ENCODE data around the gene ZNHIT3.
"Not testable (repeated sequence)": the region's sequence is repeated elsewhere in the genome, so short reads cannot be mapped to it uniquely, and the experiment has no call there.

The ZNHIT3 gene

GRCh38 chr17:36506831-36507230 lies 20.4 kb downstream of the ZNHIT3 start:
- H3K4me3 ChIP-seq (ENCODE audit: low read length): no peak overlapping the region
- TF ChIP-seq, protein P1, sequence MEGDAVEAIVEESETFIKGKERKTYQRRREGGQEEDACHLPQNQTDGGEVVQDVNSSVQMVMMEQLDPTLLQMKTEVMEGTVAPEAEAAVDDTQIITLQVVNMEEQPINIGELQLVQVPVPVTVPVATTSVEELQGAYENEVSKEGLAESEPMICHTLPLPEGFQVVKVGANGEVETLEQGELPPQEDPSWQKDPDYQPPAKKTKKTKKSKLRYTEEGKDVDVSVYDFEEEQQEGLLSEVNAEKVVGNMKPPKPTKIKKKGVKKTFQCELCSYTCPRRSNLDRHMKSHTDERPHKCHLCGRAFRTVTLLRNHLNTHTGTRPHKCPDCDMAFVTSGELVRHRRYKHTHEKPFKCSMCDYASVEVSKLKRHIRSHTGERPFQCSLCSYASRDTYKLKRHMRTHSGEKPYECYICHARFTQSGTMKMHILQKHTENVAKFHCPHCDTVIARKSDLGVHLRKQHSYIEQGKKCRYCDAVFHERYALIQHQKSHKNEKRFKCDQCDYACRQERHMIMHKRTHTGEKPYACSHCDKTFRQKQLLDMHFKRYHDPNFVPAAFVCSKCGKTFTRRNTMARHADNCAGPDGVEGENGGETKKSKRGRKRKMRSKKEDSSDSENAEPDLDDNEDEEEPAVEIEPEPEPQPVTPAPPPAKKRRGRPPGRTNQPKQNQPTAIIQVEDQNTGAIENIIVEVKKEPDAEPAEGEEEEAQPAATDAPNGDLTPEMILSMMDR (IDR thresholded peaks at IDR 0.05; ENCODE audit: insufficient read depth, low read depth, low read length, missing control alignments): no peak
- no peak for DNase-seq (ENCODE audit: low read depth)

GRCh38 chr17:36507266-36507665 lies 20.8 kb downstream of the ZNHIT3 start:
- TF ChIP-seq, protein P1 (IDR thresholded peaks at IDR 0.05; ENCODE audit: insufficient read depth, low read depth, low read length, missing control alignments): no peak
- H3K4me3 ChIP-seq (ENCODE audit: low read length): no peak overlapping the region
- DNase-seq (ENCODE audit: low read depth): no peak

DNA sequence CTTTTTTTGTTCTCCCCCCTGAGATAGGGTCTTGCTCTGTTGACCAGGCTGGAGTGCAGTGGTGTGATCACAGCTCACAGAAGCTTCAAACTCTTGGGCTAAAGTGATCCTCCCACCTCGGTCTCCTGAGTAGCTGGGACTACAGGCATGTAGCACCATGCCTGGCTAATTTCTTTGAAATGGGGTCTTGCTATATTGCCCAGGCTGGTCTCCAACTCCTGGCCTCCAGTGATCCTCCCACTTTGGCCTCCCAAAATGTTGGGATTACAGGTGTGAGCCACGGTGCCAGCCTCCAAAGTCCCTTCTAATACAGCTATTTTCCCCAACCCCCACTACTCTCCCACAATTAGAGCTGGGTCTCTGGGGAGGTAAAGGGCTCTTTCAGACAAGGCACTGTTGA lies 22.0 kb downstream of the ZNHIT3 start:
- DNase-seq (ENCODE audit: low read depth); H3K4me3 ChIP-seq (ENCODE audit: low read length): not testable (repeated sequence)

DNA sequence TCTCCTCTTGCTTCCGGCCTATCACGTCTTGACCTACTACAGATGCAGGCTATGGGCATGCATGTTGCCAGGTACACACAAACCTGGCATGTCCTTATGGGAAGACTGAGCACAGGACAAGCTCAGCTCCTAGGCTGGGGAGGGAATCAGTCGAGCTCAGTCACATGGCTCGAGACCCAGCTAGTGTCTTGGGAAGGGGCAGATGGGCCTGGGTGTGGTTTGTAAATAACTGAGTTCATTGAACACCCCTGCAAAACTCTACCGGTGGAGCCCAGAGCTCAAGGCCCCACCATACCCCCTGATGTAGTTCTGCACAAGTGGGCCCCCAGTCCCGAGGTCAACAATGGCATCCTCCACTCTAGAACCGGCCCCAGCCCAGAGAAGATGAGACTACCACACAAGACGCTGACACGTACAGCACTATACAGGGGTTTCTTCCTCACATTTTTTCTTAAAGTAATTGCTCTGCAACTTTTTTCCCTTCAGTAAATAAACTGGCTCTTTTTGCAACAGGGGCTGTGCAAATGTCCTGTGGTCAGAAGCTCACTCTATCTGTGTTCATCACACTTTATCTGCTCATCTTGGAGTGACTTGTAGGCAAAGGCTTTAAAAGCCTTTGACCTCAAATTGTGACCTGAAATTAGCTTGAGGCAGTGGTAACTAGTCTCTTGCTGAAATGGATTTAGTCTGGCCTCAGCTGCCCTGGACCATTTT lies 22.9 kb downstream of the ZNHIT3 start:
- DNase-seq (ENCODE audit: low read depth): no peak
- TF ChIP-seq, protein P1 (IDR thresholded peaks at IDR 0.05; ENCODE audit: insufficient read depth, low read depth, low read length, missing control alignments): no peak
- no peak overlapping the region for H3K4me3 ChIP-seq (ENCODE audit: low read length)

GRCh38 chr17:36510636-36511035 lies 24.2 kb downstream of the ZNHIT3 start:
- H3K4me3 ChIP-seq (ENCODE audit: low read length): no peak overlapping the region
- no peak for DNase-seq (ENCODE audit: low read depth)
- TF ChIP-seq, protein P1 (IDR thresholded peaks at IDR 0.05; ENCODE audit: insufficient read depth, low read depth, low read length, missing control alignments): no peak

- no peak for DNase-seq (ENCODE audit: low read depth)
- no peak overlapping the region for H3K4me3 ChIP-seq (ENCODE audit: low read length)
- TF ChIP-seq, protein P1 (IDR thresholded peaks at IDR 0.05; ENCODE audit: insufficient read depth, low read depth, low read length, missing control alignments): no peak
Measured at GRCh38 chr17:36511216-36511615, 24.7 kb downstream of the ZNHIT3 start.

DNA sequence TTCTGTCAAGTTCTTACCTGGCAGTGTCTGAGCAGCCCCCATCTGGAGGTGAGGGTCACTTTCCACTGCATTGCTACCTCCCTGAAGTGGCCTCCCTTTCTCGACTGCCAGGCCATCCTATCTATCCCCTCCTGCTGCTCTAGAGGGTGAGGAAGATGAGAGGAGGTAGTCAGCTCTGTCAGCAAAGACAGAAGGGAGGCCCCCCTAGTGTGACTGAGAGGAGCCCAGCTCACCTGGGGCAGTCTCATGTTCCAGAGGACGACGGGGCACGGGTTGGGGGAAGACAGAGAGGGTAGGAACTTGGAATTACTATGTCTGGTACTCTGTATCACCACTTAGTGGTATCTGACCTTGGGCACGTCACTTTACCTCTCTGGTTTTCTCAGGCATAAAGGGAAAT lies 26.2 kb downstream of the ZNHIT3 start:
- TF ChIP-seq, protein P1 (IDR thresholded peaks at IDR 0.05; ENCODE audit: insufficient read depth, low read depth, low read length, missing control alignments): no peak
- no peak overlapping the region for H3K4me3 ChIP-seq (ENCODE audit: low read length)
- no peak for DNase-seq (ENCODE audit: low read depth)
